ENCODE results near the gene ITSN1.

The ITSN1 gene

GRCh38 chr21:33948951-33949444 lies 306.7 kb downstream of the ITSN1 start:
- DNase-seq (ENCODE audit: low spot score) = no peak
- TF ChIP-seq CTCF (IDR thresholded peaks at IDR 0.05; ENCODE audit: borderline replicate concordance, control extremely low read depth, extremely low read depth, insufficient read depth, missing control alignments) = no peak
- in situ Hi-C loops (cut with MboI; ENCODE audit: low sequenced_read_pairs, unreplicated experiment) = no loop called here

Data from GM13976 (cell line).